ENCODE measurements around the gene AKIRIN1. TPM values are rescaled to one million over a fixed set of nuclear protein-coding genes. Genes with fewer than 3 reads are reported as not detected.
"Not testable (repeated sequence)": the region's sequence is repeated elsewhere in the genome, so short reads cannot be mapped to it uniquely, and the experiment has no call there.

Gene AKIRIN1
- total RNA-seq, 2 experiments from 2014 or later, result 68.8 to 72.5 TPM

GRCh38 chr1:39051193-39051850, 60.2 kb downstream of the AKIRIN1 start:
- peaks cover 14% of the 10 kb centered on the region for H3K36me3 Mint-ChIP-seq (ENCODE audit: low read depth)
- H3K4me3 Mint-ChIP-seq, H3K9me3 Mint-ChIP-seq, DNase-seq, POLR2A ChIA-PET, CTCF ChIA-PET, H3K27me3 Mint-ChIP-seq, H3K4me1 Mint-ChIP-seq, H3K27ac Mint-ChIP-seq: not testable (repeated sequence)

- Mint-ChIP-seq H3K4me1 (peaks cover 5% of the 10 kb centered on the region), H3K27ac (no peak overlapping the region), H3K36me3 (ENCODE audit: low read depth) (peaks cover 8% of the 10 kb centered on the region), H3K4me3 (no peak overlapping the region), H3K9me3 (no peaks in the 10 kb centered on the region), H3K27me3 (no peaks in the 10 kb centered on the region)
- ChIA-PET CTCF (no interaction called here), POLR2A (no interaction called here)
- DNase-seq, result no peak
Observed at GRCh38 chr1:39051956-39052355, 60.9 kb downstream of the AKIRIN1 start.

- H3K9me3 Mint-ChIP-seq; H3K27me3 Mint-ChIP-seq; DNase-seq; H3K27ac Mint-ChIP-seq; H3K4me1 Mint-ChIP-seq; POLR2A ChIA-PET; H3K4me3 Mint-ChIP-seq; CTCF ChIA-PET; H3K36me3 Mint-ChIP-seq (ENCODE audit: low read depth): not testable (repeated sequence)
Observed at GRCh38 chr1:39055213-39055710, 64.2 kb downstream of the AKIRIN1 start.

Other genes with a start within 250 kb of the AKIRIN1 start
- 10 to 100 TPM; 20.6 to 21.0 TPM for gene RRAGC, start 131.5 kb upstream of the AKIRIN1 start, total RNA-seq
- gene MYCBP, start 117.9 kb upstream of the AKIRIN1 start, total RNA-seq, result 10 to 100 TPM; 55.3 to 60.7 TPM
- not detected for gene GJA9, start 109.7 kb upstream of the AKIRIN1 start, total RNA-seq
- not detected for gene RHBDL2, start 49.4 kb upstream of the AKIRIN1 start, total RNA-seq
- 100 to 1,000 TPM; 148 to 153 TPM for gene NDUFS5, start 35.1 kb downstream of the AKIRIN1 start, total RNA-seq
- 100 to 1,000 TPM; 345 to 381 TPM for gene MACF1, start 213.4 kb downstream of the AKIRIN1 start, total RNA-seq

Data from activated CD4-positive, alpha-beta memory T cell treated with anti-CD3 and anti-CD28 coated beads, Interleukin-2, amount 10 ng/mL, durations not matched to agents 7 days and 5 days (primary cell).